Activated CD4-positive, alpha-beta memory T cell treated with anti-CD3 and anti-CD28 coated beads, Interleukin-2, amount 10 ng/mL, durations not matched to agents 7 days and 5 days (primary cell): Measurements from ENCODE around the gene LOXL1. TPM values are rescaled to one million over a fixed set of nuclear protein-coding genes. Genes with fewer than 3 reads are reported as not detected.

Source experiments
- CTCF ChIA-PET: fragments of 350-600 bp; sonication (Branson Sonifier 250); formaldehyde crosslinking; loops from one replicate; lab custom pipeline; 2021; ENCODE audit warnings: antibody characterized with exemption, inconsistent platforms; lab: Charles Lee
- POLR2A ChIA-PET: fragments of 350-600 bp; sonication (Branson Sonifier 250); formaldehyde crosslinking; loops from one replicate; lab custom pipeline; 2021; ENCODE audit warnings: antibody characterized with exemption; lab: Charles Lee
- DNase-seq: peaks from one replicate; pipeline ENCODE4 v3.0.0-alpha.2; 2020
- H3K27ac Mint-ChIP-seq: one replicate; pipeline ENCODE4 v1.8.0; 2021; ENCODE audit warnings: mild to moderate bottlenecking, mixed read lengths
- H3K27me3 Mint-ChIP-seq: one replicate; pipeline ENCODE4 v1.8.0; 2021; ENCODE audit warnings: mixed read lengths
- H3K36me3 Mint-ChIP-seq: one replicate; pipeline ENCODE4 v1.8.0; 2021; ENCODE audit warnings: low read depth, mixed read lengths
- H3K4me1 Mint-ChIP-seq: one replicate; pipeline ENCODE4 v1.8.0; 2021; ENCODE audit warnings: mixed read lengths
- H3K4me3 Mint-ChIP-seq: one replicate; pipeline ENCODE4 v1.8.0; 2021; ENCODE audit warnings: mild to moderate bottlenecking, mixed read lengths
- H3K9me3 Mint-ChIP-seq: one replicate; pipeline ENCODE4 v1.8.0; 2021; ENCODE audit warnings: mixed read lengths
- total RNA-seq, 2 experiments: library from RNA; stranded (reverse); gene quantifications; one replicate each; pipeline ENCODE4 v1.2.3, GENCODE V29; 2021

LOXL1 gene
- total RNA-seq, 2 experiments from 2014 or later: 9.1 to 10.9 TPM

GRCh38 chr15:73928971-73929627 lies 2.8 kb downstream of the LOXL1 start:
- DNase-seq: no peak
- Mint-ChIP-seq H3K27me3 (no peaks in the 10 kb centered on the region), H3K36me3 (no peaks in the 10 kb centered on the region), H3K4me3 (peak overlapping the region; percentile 50), H3K9me3 (no peaks in the 10 kb centered on the region), H3K27ac (peak overlapping the region; percentile 80), H3K4me1 (peaks cover 61% of the 10 kb centered on the region)
- POLR2A ChIA-PET: interaction anchor here (0.7 to 2.3 kb wide), 7 partner anchors 9 to 65 kb away, joined by 3 to 6 read pairs (median 4); partner anchors contain the start of gene PML
- CTCF ChIA-PET: interaction anchor here (0.7 to 3.3 kb wide), 13 partner anchors 8 to 55 kb away, joined by 3 to 29 read pairs (median 7); partner anchors contain the start of gene TBC1D21

- no peak for DNase-seq
- ChIA-PET CTCF (interaction anchor here (1.5 to 1.7 kb wide), 2 partner anchors 21 to 43 kb away, joined by 4 to 8 read pairs; no protein-coding TSS in a partner anchor), POLR2A (interaction anchor here (1.6 kb wide), 1 partner anchor 16 kb away, joined by 6 read pairs; no protein-coding TSS in a partner anchor)
- no peak overlapping the region for H3K4me3 Mint-ChIP-seq
- H3K36me3 Mint-ChIP-seq: no peaks in the 10 kb centered on the region
- H3K27me3 Mint-ChIP-seq: no peaks in the 10 kb centered on the region
- peak overlapping the region; percentile 80 for H3K27ac Mint-ChIP-seq
- H3K4me1 Mint-ChIP-seq: peaks cover 58% of the 10 kb centered on the region
- no peaks in the 10 kb centered on the region for H3K9me3 Mint-ChIP-seq
Measured at GRCh38 chr15:73930371-73930770, 4.1 kb downstream of the LOXL1 start.

GRCh38 chr15:73930790-73931281 lies 4.6 kb downstream of the LOXL1 start:
- H3K4me3 Mint-ChIP-seq: no peak overlapping the region
- H3K9me3 Mint-ChIP-seq: no peaks in the 10 kb centered on the region
- DNase-seq: no peak
- H3K27me3 Mint-ChIP-seq: no peaks in the 10 kb centered on the region
- H3K4me1 Mint-ChIP-seq: peaks cover 53% of the 10 kb centered on the region
- CTCF ChIA-PET: interaction anchor here (1.0 kb wide), 1 partner anchor 21 kb away, joined by 3 read pairs; no protein-coding TSS in a partner anchor
- H3K27ac Mint-ChIP-seq: no peak overlapping the region
- no peaks in the 10 kb centered on the region for H3K36me3 Mint-ChIP-seq
- POLR2A ChIA-PET: no interaction called here

- POLR2A ChIA-PET: no interaction called here
- H3K27ac Mint-ChIP-seq: peak overlapping the region; percentile 21
Measured at GRCh38 chr15:73931441-73931840, 5.2 kb downstream of the LOXL1 start.

GRCh38 chr15:73932381-73933191 lies 6.3 kb downstream of the LOXL1 start:
- H3K4me1 Mint-ChIP-seq: peaks cover 52% of the 10 kb centered on the region
- no peaks in the 10 kb centered on the region for H3K36me3 Mint-ChIP-seq
- ChIA-PET CTCF (interaction anchor here (0.9 to 2.5 kb wide), 5 partner anchors 8 to 59 kb away, joined by 3 to 7 read pairs (median 3); partner anchors contain the start of gene TBC1D21), POLR2A (no interaction called here)
- no peak overlapping the region for H3K27ac Mint-ChIP-seq
- H3K27me3 Mint-ChIP-seq: no peaks in the 10 kb centered on the region
- no peak overlapping the region for H3K4me3 Mint-ChIP-seq
- no peaks in the 10 kb centered on the region for H3K9me3 Mint-ChIP-seq
- DNase-seq: no peak

More at GRCh38 chr15:73931441-73931840, 5.2 kb downstream of the LOXL1 start:
- CTCF ChIA-PET: interaction anchor here (1.0 kb wide), 1 partner anchor 20 kb away, joined by 3 read pairs; no protein-coding TSS in a partner anchor
- DNase-seq: no peak
- H3K4me3 Mint-ChIP-seq: no peak overlapping the region
- no peaks in the 10 kb centered on the region for H3K9me3 Mint-ChIP-seq
- no peaks in the 10 kb centered on the region for H3K27me3 Mint-ChIP-seq
- H3K4me1 Mint-ChIP-seq: peaks cover 52% of the 10 kb centered on the region
- no peaks in the 10 kb centered on the region for H3K36me3 Mint-ChIP-seq

GRCh38 chr15:73934281-73934680 lies 8.0 kb downstream of the LOXL1 start:
- no peaks in the 10 kb centered on the region for H3K9me3 Mint-ChIP-seq
- H3K36me3 Mint-ChIP-seq: no peaks in the 10 kb centered on the region
- H3K4me3 Mint-ChIP-seq: no peak overlapping the region
- DNase-seq: no peak
- POLR2A ChIA-PET: interaction anchor here (1.5 kb wide), 1 partner anchor 25 kb away, joined by 4 read pairs; no protein-coding TSS in a partner anchor
- no peaks in the 10 kb centered on the region for H3K27me3 Mint-ChIP-seq
- peaks cover 39% of the 10 kb centered on the region for H3K4me1 Mint-ChIP-seq
- H3K27ac Mint-ChIP-seq: no peak overlapping the region
- CTCF ChIA-PET: interaction anchor here (1.3 to 2.8 kb wide), 3 partner anchors 16 to 60 kb away, joined by 5 to 15 read pairs (median 7); partner anchors contain the start of gene TBC1D21

GRCh38 chr15:73935547-73935946 lies 9.3 kb downstream of the LOXL1 start:
- H3K4me3 Mint-ChIP-seq: no peak overlapping the region
- no peak for DNase-seq
- H3K36me3 Mint-ChIP-seq: no peaks in the 10 kb centered on the region
- no peak overlapping the region for H3K27ac Mint-ChIP-seq
- peaks cover 27% of the 10 kb centered on the region for H3K4me1 Mint-ChIP-seq
- CTCF ChIA-PET: interaction anchor here (0.6 to 2.9 kb wide), 4 partner anchors 8 to 61 kb away, joined by 3 to 19 read pairs (median 9); no protein-coding TSS in a partner anchor
- no peaks in the 10 kb centered on the region for H3K9me3 Mint-ChIP-seq
- H3K27me3 Mint-ChIP-seq: no peaks in the 10 kb centered on the region
- POLR2A ChIA-PET: interaction anchor here (1.5 to 2.2 kb wide), 2 partner anchors 8 to 24 kb away, joined by 4 to 9 read pairs; partner anchors contain the start of gene LOXL1

GRCh38 chr15:73936181-73936580 lies 9.9 kb downstream of the LOXL1 start:
- no peak for DNase-seq
- H3K27me3 Mint-ChIP-seq: no peaks in the 10 kb centered on the region

GRCh38 chr15:73936588-73937290 lies 10.5 kb downstream of the LOXL1 start:
- ChIA-PET CTCF (interaction anchor here (0.9 to 2.9 kb wide), 4 partner anchors 9 to 36 kb away, joined by 3 to 19 read pairs (median 9); no protein-coding TSS in a partner anchor), POLR2A (interaction anchor here (2.2 kb wide), 1 partner anchor 10 kb away, joined by 9 read pairs; the partner anchor contains the start of gene LOXL1)
- H3K27ac Mint-ChIP-seq: no peak overlapping the region
- peaks cover 21% of the 10 kb centered on the region for H3K4me1 Mint-ChIP-seq
- no peak for DNase-seq
- no peaks in the 10 kb centered on the region for H3K9me3 Mint-ChIP-seq
- no peak overlapping the region for H3K4me3 Mint-ChIP-seq
- no peaks in the 10 kb centered on the region for H3K36me3 Mint-ChIP-seq
- H3K27me3 Mint-ChIP-seq: no peaks in the 10 kb centered on the region

More at GRCh38 chr15:73936181-73936580, 9.9 kb downstream of the LOXL1 start:
- POLR2A ChIA-PET: interaction anchor here (2.2 kb wide), 1 partner anchor 9 kb away, joined by 9 read pairs; the partner anchor contains the start of gene LOXL1
- Mint-ChIP-seq H3K9me3 (no peaks in the 10 kb centered on the region), H3K27ac (no peak overlapping the region), H3K36me3 (no peaks in the 10 kb centered on the region), H3K4me1 (peaks cover 20% of the 10 kb centered on the region), H3K4me3 (no peak overlapping the region)
- CTCF ChIA-PET: interaction anchor here (0.9 to 2.9 kb wide), 3 partner anchors 8 to 23 kb away, joined by 3 to 19 read pairs (median 15); no protein-coding TSS in a partner anchor

- H3K4me3 Mint-ChIP-seq: no peak overlapping the region
- H3K36me3 Mint-ChIP-seq: no peaks in the 10 kb centered on the region
- CTCF ChIA-PET: interaction anchor here (0.9 to 2.9 kb wide), 3 partner anchors 9 to 36 kb away, joined by 3 to 19 read pairs (median 3); no protein-coding TSS in a partner anchor
- POLR2A ChIA-PET: interaction anchor here (2.2 kb wide), 1 partner anchor 10 kb away, joined by 9 read pairs; the partner anchor contains the start of gene LOXL1
- peaks cover 22% of the 10 kb centered on the region for H3K4me1 Mint-ChIP-seq
- H3K27ac Mint-ChIP-seq: no peak overlapping the region
- H3K27me3 Mint-ChIP-seq: no peaks in the 10 kb centered on the region
- H3K9me3 Mint-ChIP-seq: no peaks in the 10 kb centered on the region
- DNase-seq: no peak
Measured at GRCh38 chr15:73937296-73937695, 11.0 kb downstream of the LOXL1 start.

GRCh38 chr15:73937726-73938125 lies 11.5 kb downstream of the LOXL1 start:
- Mint-ChIP-seq H3K27ac (no peak overlapping the region), H3K4me3 (no peak overlapping the region), H3K4me1 (peaks cover 27% of the 10 kb centered on the region), H3K9me3 (no peaks in the 10 kb centered on the region), H3K36me3 (no peaks in the 10 kb centered on the region), H3K27me3 (no peaks in the 10 kb centered on the region)
- no peak for DNase-seq
- ChIA-PET POLR2A (interaction anchor here (1.0 kb wide), 1 partner anchor 10 kb away, joined by 3 read pairs; no protein-coding TSS in a partner anchor), CTCF (interaction anchor here (1.1 to 2.9 kb wide), 2 partner anchors 10 to 35 kb away, joined by 3 to 19 read pairs; no protein-coding TSS in a partner anchor)
